ENCODE data around the gene WWC2.

WWC2 gene

GRCh38 chr4:183155450-183156184 is 56.6 kb downstream of the WWC2 start:
- H3K4me1 ChIP-seq, result peaks cover 3% of the 10 kb centered on the region; the same call in 1 of the 2 replicates
- no peak overlapping the region for H3K4me3 ChIP-seq
- H3K27me3 ChIP-seq (ENCODE audit: low read depth), result no peaks in the 10 kb centered on the region
- no peak for DNase-seq (ENCODE audit: low spot score in 2 of 2)
- H3K36me3 ChIP-seq (replicated peaks), result no peaks in the 10 kb centered on the region
- in situ Hi-C loops (cut with MboI; ENCODE audit: low sequenced_read_pairs), result no loop called here
- no peaks in the 10 kb centered on the region for H3K9me3 ChIP-seq

GRCh38 chr4:183157215-183157614 is 58.2 kb downstream of the WWC2 start:
- Histone ChIP-seq H3K27me3 (ENCODE audit: low read depth) (no peaks in the 10 kb centered on the region), H3K36me3 (replicated peaks) (no peaks in the 10 kb centered on the region), H3K4me1 (peaks cover 3% of the 10 kb centered on the region; the same call in 1 of the 2 replicates), H3K4me3 (no peak overlapping the region), H3K9me3 (no peaks in the 10 kb centered on the region)
- no peak for DNase-seq (ENCODE audit: low spot score in 2 of 2)
- in situ Hi-C loops (cut with MboI; ENCODE audit: low sequenced_read_pairs), result no loop called here

GRCh38 chr4:183158062-183158461 is 59.0 kb downstream of the WWC2 start:
- no peaks in the 10 kb centered on the region for H3K9me3 ChIP-seq
- no peaks in the 10 kb centered on the region for H3K36me3 ChIP-seq (replicated peaks)
- peaks cover 3% of the 10 kb centered on the region; the same call in 1 of the 2 replicates for H3K4me1 ChIP-seq
- no peaks in the 10 kb centered on the region for H3K27me3 ChIP-seq (ENCODE audit: low read depth)
- no peak overlapping the region for H3K4me3 ChIP-seq
- DNase-seq (ENCODE audit: low spot score in 2 of 2), result no peak
- in situ Hi-C loops (cut with MboI; ENCODE audit: low sequenced_read_pairs), result no loop called here

GRCh38 chr4:183161630-183162029 is 62.6 kb downstream of the WWC2 start:
- peaks cover 12% of the 10 kb centered on the region for H3K4me1 ChIP-seq
- no peak for DNase-seq (ENCODE audit: low spot score in 2 of 2)
- H3K36me3 ChIP-seq (replicated peaks), result no peaks in the 10 kb centered on the region
- no peak overlapping the region for H3K4me3 ChIP-seq
- H3K27me3 ChIP-seq (ENCODE audit: low read depth), result no peaks in the 10 kb centered on the region
- in situ Hi-C loops (cut with MboI; ENCODE audit: low sequenced_read_pairs), result no loop called here
- no peaks in the 10 kb centered on the region for H3K9me3 ChIP-seq

GRCh38 chr4:183163135-183163534 is 64.1 kb downstream of the WWC2 start:
- H3K27me3 ChIP-seq (ENCODE audit: low read depth), result no peaks in the 10 kb centered on the region
- no peak for DNase-seq (ENCODE audit: low spot score in 2 of 2)
- peaks cover 12% of the 10 kb centered on the region for H3K4me1 ChIP-seq
- in situ Hi-C loops (cut with MboI; ENCODE audit: low sequenced_read_pairs), result no loop called here
- H3K4me3 ChIP-seq, result no peak overlapping the region
- H3K36me3 ChIP-seq (replicated peaks), result no peaks in the 10 kb centered on the region
- no peaks in the 10 kb centered on the region for H3K9me3 ChIP-seq

- Histone ChIP-seq H3K27me3 (ENCODE audit: low read depth) (no peaks in the 10 kb centered on the region), H3K9me3 (no peaks in the 10 kb centered on the region), H3K36me3 (replicated peaks) (no peaks in the 10 kb centered on the region), H3K4me3 (no peak overlapping the region), H3K4me1 (peaks cover 12% of the 10 kb centered on the region)
- in situ Hi-C loops (cut with MboI; ENCODE audit: low sequenced_read_pairs), result no loop called here
- no peak for DNase-seq (ENCODE audit: low spot score in 2 of 2)
These were observed 65.9 kb downstream of the WWC2 start for GRCh38 chr4:183164963-183165362.

- DNase-seq (ENCODE audit: low spot score in 2 of 2), result no peak
- in situ Hi-C loops (cut with MboI; ENCODE audit: low sequenced_read_pairs), result no loop called here
- H3K9me3 ChIP-seq, result no peaks in the 10 kb centered on the region
- no peak overlapping the region for H3K4me3 ChIP-seq
- H3K36me3 ChIP-seq (replicated peaks), result no peaks in the 10 kb centered on the region
- no peaks in the 10 kb centered on the region for H3K27me3 ChIP-seq (ENCODE audit: low read depth)
- peaks cover 12% of the 10 kb centered on the region for H3K4me1 ChIP-seq
These were observed 66.3 kb downstream of the WWC2 start for GRCh38 chr4:183165376-183165775.

GRCh38 chr4:183170894-183171293 is 71.8 kb downstream of the WWC2 start:
- H3K27me3 ChIP-seq (ENCODE audit: low read depth), result no peaks in the 10 kb centered on the region

GRCh38 chr4:183171484-183172267 is 72.6 kb downstream of the WWC2 start:
- in situ Hi-C loops (cut with MboI; ENCODE audit: low sequenced_read_pairs), result no loop called here
- DNase-seq (ENCODE audit: low spot score in 2 of 2), result no peak
- Histone ChIP-seq H3K9me3 (no peaks in the 10 kb centered on the region), H3K36me3 (replicated peaks) (no peaks in the 10 kb centered on the region; the same call in 1 of the 2 replicates), H3K4me1 (peaks cover 54% of the 10 kb centered on the region), H3K4me3 (no peak overlapping the region), H3K27me3 (ENCODE audit: low read depth) (no peaks in the 10 kb centered on the region)

More at GRCh38 chr4:183170894-183171293, 71.8 kb downstream of the WWC2 start:
- Histone ChIP-seq H3K4me3 (no peak overlapping the region), H3K9me3 (no peaks in the 10 kb centered on the region), H3K36me3 (replicated peaks) (no peaks in the 10 kb centered on the region; the same call in 1 of the 2 replicates), H3K4me1 (peaks cover 49% of the 10 kb centered on the region)
- in situ Hi-C loops (cut with MboI; ENCODE audit: low sequenced_read_pairs), result no loop called here
- DNase-seq (ENCODE audit: low spot score in 2 of 2), result no peak

GRCh38 chr4:183172881-183173280 is 73.8 kb downstream of the WWC2 start:
- in situ Hi-C loops (cut with MboI; ENCODE audit: low sequenced_read_pairs), result no loop called here
- H3K9me3 ChIP-seq, result no peaks in the 10 kb centered on the region
- DNase-seq (ENCODE audit: low spot score in 2 of 2), result no peak
- H3K4me3 ChIP-seq, result no peak overlapping the region
- H3K4me1 ChIP-seq, result peaks cover 54% of the 10 kb centered on the region
- no peaks in the 10 kb centered on the region; the same call in 1 of the 2 replicates for H3K36me3 ChIP-seq (replicated peaks)
- H3K27me3 ChIP-seq (ENCODE audit: low read depth), result no peaks in the 10 kb centered on the region

- H3K4me1 ChIP-seq, result peaks cover 54% of the 10 kb centered on the region
- in situ Hi-C loops (cut with MboI; ENCODE audit: low sequenced_read_pairs), result no loop called here
- H3K4me3 ChIP-seq, result no peak overlapping the region
- H3K9me3 ChIP-seq, result no peaks in the 10 kb centered on the region
- DNase-seq (ENCODE audit: low spot score in 2 of 2), result peak in 1 of 2 experiments; percentile 39
- H3K27me3 ChIP-seq (ENCODE audit: low read depth), result no peaks in the 10 kb centered on the region
- no peaks in the 10 kb centered on the region; the same call in 1 of the 2 replicates for H3K36me3 ChIP-seq (replicated peaks)
These were observed 74.8 kb downstream of the WWC2 start for GRCh38 chr4:183173580-183174526.

- in situ Hi-C loops (cut with MboI; ENCODE audit: low sequenced_read_pairs), result no loop called here
- H3K4me1 ChIP-seq, result peaks cover 54% of the 10 kb centered on the region
- DNase-seq (ENCODE audit: low spot score in 2 of 2), result peak; percentile 44 to 66
- no peaks in the 10 kb centered on the region for H3K9me3 ChIP-seq
- H3K27me3 ChIP-seq (ENCODE audit: low read depth), result no peaks in the 10 kb centered on the region
- no peak overlapping the region for H3K4me3 ChIP-seq
- no peaks in the 10 kb centered on the region; the same call in 1 of the 2 replicates for H3K36me3 ChIP-seq (replicated peaks)
These were observed 76.7 kb downstream of the WWC2 start for GRCh38 chr4:183175631-183176232.

- peaks cover 41% of the 10 kb centered on the region for H3K4me1 ChIP-seq
- H3K36me3 ChIP-seq (replicated peaks), result no peaks in the 10 kb centered on the region; the same call in 1 of the 2 replicates
- no peaks in the 10 kb centered on the region for H3K27me3 ChIP-seq (ENCODE audit: low read depth)
- H3K4me3 ChIP-seq, result no peak overlapping the region
- no peaks in the 10 kb centered on the region for H3K9me3 ChIP-seq
- in situ Hi-C loops (cut with MboI; ENCODE audit: low sequenced_read_pairs), result no loop called here
- no peak for DNase-seq (ENCODE audit: low spot score in 2 of 2)
These were observed 77.9 kb downstream of the WWC2 start for GRCh38 chr4:183177001-183177400.
